Activated effector memory CD4-positive, alpha-beta T cell treated with anti-CD3 and anti-CD28 coated beads, Interleukin-2, amount 50 U/mL, for 16 hours (primary cell): Measurements from ENCODE around the gene GOLGA6D.
A peak's percentile ranks its signal among the peaks of the same experiment; 100 is the strongest.
"Not testable (repeated sequence)": the region's sequence is repeated elsewhere in the genome, so short reads cannot be mapped to it uniquely, and the experiment has no call there.

Experiments used
- DNase-seq: peaks from one replicate; pipeline ENCODE4 v3.0.0-alpha.2; 2020

GOLGA6D gene

DNA sequence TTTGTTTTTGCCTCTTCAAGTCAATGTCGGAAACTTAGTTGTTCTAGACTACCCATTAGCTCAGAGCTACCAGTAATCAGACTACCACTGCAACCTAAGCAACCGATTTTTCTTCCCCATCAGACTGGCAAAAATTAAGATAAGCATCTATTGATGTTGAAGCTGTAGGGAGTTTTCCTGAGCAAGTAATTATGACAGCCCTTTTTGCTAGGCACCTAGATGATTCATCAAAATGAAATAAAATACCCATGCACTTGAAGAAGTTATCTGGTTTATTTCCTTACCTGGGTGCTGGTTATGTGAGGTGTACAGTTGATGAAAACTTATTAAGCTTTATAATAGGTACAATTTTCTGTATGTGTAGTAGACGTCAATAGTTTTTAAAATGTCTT lies 52.7 kb downstream of the GOLGA6D start:
- DNase-seq: no peak

DNA sequence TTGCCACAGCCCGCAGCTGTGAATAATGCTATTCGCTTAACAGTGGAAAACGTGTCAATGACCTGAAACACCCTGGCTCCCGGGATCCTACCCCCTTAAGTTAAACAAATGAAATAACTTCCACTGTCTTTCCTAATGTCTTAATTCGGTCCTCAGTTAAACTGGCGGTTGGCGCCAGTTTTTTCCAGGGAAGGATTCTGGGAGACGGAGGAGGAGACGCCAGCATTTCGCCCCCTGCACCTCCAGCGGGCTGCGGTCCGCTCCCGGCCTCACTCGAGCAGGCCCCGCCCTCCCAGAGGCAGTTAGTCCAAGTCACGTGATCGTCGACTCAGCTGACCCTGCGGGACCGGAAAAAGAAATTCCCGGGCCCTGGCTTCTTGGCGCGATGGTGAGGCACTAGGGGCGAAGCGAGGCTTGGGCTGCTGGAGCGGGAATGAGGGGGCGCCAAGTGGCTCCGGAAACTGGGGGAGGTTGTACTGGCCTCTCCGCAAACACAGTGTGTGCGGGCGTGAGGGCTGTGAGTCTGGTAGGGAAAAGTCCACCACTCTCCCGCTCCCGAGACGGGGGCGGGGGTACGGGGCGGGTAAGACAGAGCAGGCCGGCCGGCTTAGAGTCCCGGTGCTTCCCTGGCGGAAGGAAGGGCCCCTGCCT lies 53.2 kb downstream of the GOLGA6D start, which contains the start of gene COMMD4:
Gene COMMD4, plus strand, starts transcription at position 359 of the 651 bp plus-strand sequence. Its CDS starts 27 bp downstream, at position 386.
- peak; percentile 92 for DNase-seq

DNA sequence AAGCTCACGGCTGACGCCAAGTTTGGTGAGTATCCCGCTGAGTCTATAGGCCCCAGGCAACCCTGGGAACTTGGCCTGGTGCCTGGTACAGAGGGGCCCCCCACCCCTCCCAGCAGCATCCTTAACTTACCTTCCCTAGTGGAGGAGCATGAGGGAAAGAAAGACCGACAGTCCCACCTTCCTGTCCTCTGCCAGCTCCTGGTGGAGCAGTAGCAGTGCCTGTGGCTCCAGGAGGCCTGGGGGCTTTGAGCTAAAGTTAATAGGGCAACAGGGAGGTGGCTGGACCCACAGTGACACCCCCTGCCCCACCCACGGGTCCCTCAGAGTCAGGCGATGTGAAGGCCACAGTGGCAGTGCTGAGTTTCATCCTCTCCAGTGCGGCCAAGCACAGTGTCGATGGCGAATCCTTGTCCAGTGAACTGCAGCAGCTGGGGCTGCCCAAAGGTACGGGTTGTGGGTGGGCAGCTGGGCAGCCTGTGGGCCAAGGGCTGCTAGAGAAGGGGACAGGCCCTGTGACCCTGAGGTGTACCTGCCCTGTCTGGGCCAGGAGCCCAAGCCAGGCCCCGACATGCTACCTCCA lies 56.1 kb downstream of the GOLGA6D start:
- no peak for DNase-seq

GRCh38 chr15:75339531-75340240 lies 57.1 kb downstream of the GOLGA6D start:
- DNase-seq: no peak

GRCh38 chr15:75342221-75342620 lies 59.6 kb downstream of the GOLGA6D start:
- no peak for DNase-seq

DNA sequence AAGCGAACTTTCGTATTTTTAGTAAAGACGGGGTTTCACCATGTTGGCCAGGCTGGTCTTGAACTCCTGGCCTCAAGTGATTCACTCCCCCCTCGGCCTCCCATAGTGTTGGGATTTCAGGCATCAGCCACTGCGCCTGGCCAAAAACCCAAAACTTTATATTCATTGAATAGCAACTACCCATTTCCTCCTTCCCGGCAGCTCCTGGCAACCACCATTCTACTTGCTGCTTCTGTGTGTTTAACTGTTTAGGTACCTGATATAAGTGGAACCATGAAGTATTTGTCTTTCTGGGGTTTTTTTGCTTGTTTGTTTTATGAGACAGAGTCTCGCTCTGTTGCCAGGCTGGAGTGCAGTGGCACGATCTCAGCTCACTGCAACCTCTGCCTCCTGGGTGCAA lies 61.3 kb downstream of the GOLGA6D start:
- DNase-seq: not testable (repeated sequence)
